GM12891 (cell line): ENCODE data around the gene ARHGEF28.

Experiments used
- PAX5 ChIP-seq: IDR thresholded peaks from 2 replicates; pipeline ENCODE4 v1.6.1; 2011; ENCODE audit warnings: low read length, moderate library complexity, mild to moderate bottlenecking; ENCODE audit not compliant: insufficient read depth, severe bottlenecking
- POLR2A ChIP-seq: IDR thresholded peaks from 2 replicates; pipeline ENCODE4 v1.6.1; 2011; ENCODE audit warnings: low read depth, low read length, control low read depth
- POLR2AphosphoS5 ChIP-seq: IDR thresholded peaks from 2 replicates; pipeline ENCODE4 v1.6.1; 2011; ENCODE audit warnings: low read depth, low read length, control low read depth
- POU2F2 ChIP-seq: IDR thresholded peaks from 2 replicates; pipeline ENCODE4 v1.6.1; 2011; ENCODE audit warnings: low read depth, mild to moderate bottlenecking, control low read depth, low read length, moderate library complexity
- SPI1 ChIP-seq: IDR thresholded peaks from 2 replicates; pipeline ENCODE4 v1.6.1; 2011; ENCODE audit warnings: low read depth, low read length, control low read depth
- TAF1 ChIP-seq: IDR thresholded peaks from 2 replicates; pipeline ENCODE4 v1.6.1; 2011; ENCODE audit warnings: low read depth, low read length, control low read depth

DNA sequence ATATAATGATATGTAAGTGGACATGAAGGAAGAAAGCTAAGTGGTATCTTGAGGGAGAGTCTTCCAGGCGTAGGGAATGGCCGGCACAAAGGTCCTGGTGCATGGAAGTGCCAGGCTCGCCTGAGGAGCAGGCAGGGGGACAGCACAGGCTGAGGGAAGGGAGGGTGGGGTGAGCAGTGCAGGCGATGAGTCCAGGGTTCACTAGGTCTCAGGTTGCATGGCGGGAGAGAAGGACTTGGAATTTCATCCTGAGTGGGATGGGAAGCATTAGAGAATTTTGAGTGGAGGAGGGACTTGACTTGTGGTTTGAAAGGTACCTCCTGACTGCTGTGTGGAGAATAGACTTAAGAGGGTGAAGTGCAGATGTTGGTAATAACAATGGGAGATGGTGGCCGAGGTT, 268.9 kb downstream of the ARHGEF28 start:
- no peak for TF ChIP-seq POLR2AphosphoS5
- TF ChIP-seq POU2F2 = no peak
- no peak for TF ChIP-seq POLR2A
- TF ChIP-seq TAF1 = no peak
- no peak for TF ChIP-seq SPI1
- TF ChIP-seq PAX5 = no peak
